Hepatocyte (in vitro differentiated cells): ENCODE measurements around the gene TIGD1. TPM values are rescaled to one million over a fixed set of nuclear protein-coding genes. Genes with fewer than 3 reads are reported as not detected.

Experiments used
- DNase-seq: peaks from one replicate; pipeline ENCODE4 v3.0.0-alpha.2; 2016; ENCODE audit warnings: low spot score
- H2AFZ ChIP-seq: fragments of 200-600 bp; sonication (generic); 2 replicates; pipeline ENCODE4 v1.6.0; 2016; ENCODE audit warnings: antibody characterized with exemption, mild to moderate bottlenecking
- H3K27ac ChIP-seq: fragments of 200-600 bp; sonication (generic); 2 replicates; pipeline ENCODE4 v1.5.1; 2016; ENCODE audit warnings: mild to moderate bottlenecking
- H3K27me3 ChIP-seq: fragments of 200-600 bp; sonication (generic); 2 replicates; pipeline ENCODE4 v1.6.1; 2016
- H3K36me3 ChIP-seq: fragments of 200-600 bp; sonication (generic); replicated peaks from 2 replicates; pipeline ENCODE4 v1.5.1; 2016; ENCODE audit warnings: low read depth; ENCODE audit not compliant: insufficient read depth
- H3K4me1 ChIP-seq: fragments of 200-600 bp; sonication (generic); 2 replicates; pipeline ENCODE4 v1.5.1; 2016; ENCODE audit warnings: mild to moderate bottlenecking, moderate library complexity; ENCODE audit not compliant: insufficient read depth
- H3K4me2 ChIP-seq: fragments of 200-600 bp; sonication (generic); 2 replicates; pipeline ENCODE4 v1.6.0; 2016
- H3K4me3 ChIP-seq: fragments of 200-600 bp; sonication (generic); 2 replicates; pipeline ENCODE4 v1.5.1; 2016; ENCODE audit warnings: mild to moderate bottlenecking
- H3K79me2 ChIP-seq: fragments of 200-600 bp; sonication (generic); 2 replicates; pipeline ENCODE4 v1.6.0; 2017; ENCODE audit warnings: mild to moderate bottlenecking
- H3K9me2 ChIP-seq: fragments of 200-600 bp; sonication (generic); replicated peaks from 2 replicates; pipeline ENCODE4 v1.6.0; 2017; ENCODE audit warnings: mild to moderate bottlenecking; ENCODE audit not compliant: insufficient read depth
- H3K9me3 ChIP-seq: fragments of 200-600 bp; sonication (generic); 2 replicates; pipeline ENCODE4 v1.5.1; 2016; ENCODE audit warnings: low read depth, mild to moderate bottlenecking
- H4K20me1 ChIP-seq: fragments of 200-600 bp; sonication (generic); 2 replicates; pipeline ENCODE4 v1.6.0; 2016; ENCODE audit warnings: mild to moderate bottlenecking; ENCODE audit not compliant: insufficient read depth, poor library complexity, severe bottlenecking
- CTCF ChIP-seq: fragments of 200-600 bp; sonication (generic); IDR thresholded peaks from 2 replicates; pipeline ENCODE4 v1.5.1; 2016; ENCODE audit warnings: antibody characterized with exemption, mild to moderate bottlenecking; ENCODE audit not compliant: poor library complexity
- EZH2 ChIP-seq: fragments of 200-600 bp; sonication (generic); IDR thresholded peaks from 2 replicates; pipeline ENCODE4 v1.6.1; 2016; ENCODE audit warnings: antibody characterized with exemption, mild to moderate bottlenecking, borderline replicate concordance
- EZH2phosphoT487 ChIP-seq: fragments of 200-600 bp; sonication (generic); IDR thresholded peaks from one replicate; pipeline ENCODE4 v1.6.1; 2018; ENCODE audit warnings: antibody characterized with exemption, mild to moderate bottlenecking, low read depth, moderate library complexity; ENCODE audit not compliant: unreplicated experiment, severe bottlenecking
- WGBS: methylation state at CpG from one replicate; pipeline ENCODE4 v1.1.6; 2016; ENCODE audit warnings: low lambda C conversion rate; ENCODE audit errors: missing lambda C conversion rate; 5-methylcytosine and 5-hydroxymethylcytosine counted together
- polyA plus RNA-seq: library from polyadenylated mRNA; unstranded; fragments of >200 nt; fragmentation: Nextera tagmentation; extraction: Ambion mirVana; gene quantifications from 2 replicates; pipeline ENCODE4 v1.2.1, GENCODE V29; 2016
- total RNA-seq: library from RNA; depleted of rRNA; stranded (reverse); fragments of >200 nt; gene quantifications from 2 replicates; pipeline ENCODE4 v1.2.3, GENCODE V29; 2014

Gene TIGD1
- total and polyA plus RNA-seq, 2 experiments from 2014 or later, result 6.2 to 9.1 TPM

GRCh38 chr2:232532419-232532818 lies 17.9 kb downstream of the TIGD1 start:
- WGBS, result 56% methylated on average over 9 of the region's 9 CpGs
- DNase-seq, result no peak
- Histone ChIP-seq H2AFZ (no peak overlapping the region), H3K36me3 (no peaks in the 10 kb centered on the region), H3K27me3 (no peaks in the 10 kb centered on the region), H3K9me3 (no peaks in the 10 kb centered on the region), H3K79me2 (no peaks in the 10 kb centered on the region), H3K4me2 (no peak overlapping the region), H3K9me2 (no peaks in the 10 kb centered on the region), H4K20me1 (no peaks in the 10 kb centered on the region), H3K4me3 (no peak overlapping the region), H3K4me1 (no peaks in the 10 kb centered on the region), H3K27ac (no peak overlapping the region)
- TF ChIP-seq EZH2 (no peak), CTCF (no peak)

- Histone ChIP-seq H3K4me2 (no peak overlapping the region), H3K27ac (no peak overlapping the region), H4K20me1 (no peaks in the 10 kb centered on the region), H3K4me3 (no peak overlapping the region), H3K36me3 (no peaks in the 10 kb centered on the region), H3K27me3 (no peaks in the 10 kb centered on the region), H2AFZ (no peak overlapping the region), H3K4me1 (no peaks in the 10 kb centered on the region), H3K9me2 (no peaks in the 10 kb centered on the region), H3K79me2 (no peaks in the 10 kb centered on the region), H3K9me3 (no peaks in the 10 kb centered on the region)
- no peak for DNase-seq
- 78% methylated on average over 7 of the region's 9 CpGs for WGBS
- no peak for TF ChIP-seq CTCF
- no peak for TF ChIP-seq EZH2phosphoT487
- no peak for TF ChIP-seq EZH2
Observed at GRCh38 chr2:232530626-232531260, 19.6 kb downstream of the TIGD1 start.

GRCh38 chr2:232529806-232530547 lies 20.4 kb downstream of the TIGD1 start:
- WGBS, result 93% methylated on average over 13 of the region's 17 CpGs
- Histone ChIP-seq H3K4me1 (no peaks in the 10 kb centered on the region), H3K27ac (no peak overlapping the region), H3K36me3 (no peaks in the 10 kb centered on the region), H3K9me2 (no peaks in the 10 kb centered on the region), H3K4me3 (no peak overlapping the region), H3K79me2 (no peaks in the 10 kb centered on the region), H3K27me3 (no peaks in the 10 kb centered on the region), H4K20me1 (no peaks in the 10 kb centered on the region), H2AFZ (no peak overlapping the region), H3K9me3 (no peaks in the 10 kb centered on the region), H3K4me2 (no peak overlapping the region)
- DNase-seq, result no peak
- TF ChIP-seq EZH2phosphoT487, result no peak

GRCh38 chr2:232528746-232529460 lies 21.5 kb downstream of the TIGD1 start:
- Histone ChIP-seq H3K27ac (no peak overlapping the region), H3K4me3 (no peak overlapping the region), H3K9me2 (no peaks in the 10 kb centered on the region), H3K36me3 (no peaks in the 10 kb centered on the region), H3K27me3 (peaks cover 9% of the 10 kb centered on the region), H3K79me2 (no peaks in the 10 kb centered on the region), H3K4me1 (peaks cover 2% of the 10 kb centered on the region), H3K4me2 (no peak overlapping the region), H4K20me1 (no peaks in the 10 kb centered on the region), H2AFZ (no peak overlapping the region), H3K9me3 (no peaks in the 10 kb centered on the region)
- DNase-seq, result no peak
- 87% methylated on average over 10 of the region's 11 CpGs for WGBS
- no peak for TF ChIP-seq EZH2
- TF ChIP-seq CTCF, result no peak
- no peak for TF ChIP-seq EZH2phosphoT487
